HepG2 (cell line): ENCODE data around the gene ATG4B. TPM values are rescaled to one million over a fixed set of nuclear protein-coding genes. Genes with fewer than 3 reads are reported as not detected.

Experiments
- ATAC-seq: fragments of 200-7000 bp; cut with Tn5 transposase; 3 replicates; pipeline ENCODE4 v1.9.1; 2020; ENCODE audit warnings: mild to moderate bottlenecking, moderate library complexity
- BruUV-seq: library from RNA; stranded (reverse); fragments of 400-500 nt; replicated peaks from 2 replicates; lab custom pipeline; 2021; lab: Mats Ljungman, UMichigan
- CTCF ChIA-PET: fragments of 300-600 bp; formaldehyde crosslinking; extraction: SDS; loops from one replicate; lab custom pipeline; 2021; ENCODE audit warnings: low total read pairs, inconsistent platforms, low intra/inter-chr PET ratio; lab: Yijun Ruan, JAX
- POLR2A ChIA-PET: fragments of 350-600 bp; sonication (Branson Sonifier 250); formaldehyde crosslinking; loops from one replicate; lab custom pipeline; 2020; ENCODE audit warnings: antibody characterized with exemption, inconsistent platforms; lab: Yijun Ruan, JAX
- DNase-seq: peaks from one replicate; pipeline ENCODE4 v3.0.0-alpha.2; 2015; ENCODE audit warnings: low spot score
- FAIRE-seq: peaks from 3 replicates; lab custom pipeline; 2011; peaks lifted over from hg19 to GRCh38; lab: Jason Lieb, UNC
- H2AFZ ChIP-seq: one replicate; pipeline ENCODE4 v1.6.1; 2011; ENCODE audit warnings: low read length, inconsistent platforms
- H3K27ac ChIP-seq: fragments of 300-600 bp; 3 replicates; pipeline ENCODE4 v1.8.0; 2011; ENCODE audit warnings: mixed run types, mild to moderate bottlenecking, mixed read lengths, low read length, inconsistent platforms; ENCODE audit not compliant: insufficient read depth; ENCODE audit errors: extremely low read length
- H3K27me3 ChIP-seq, 2 experiments: fragments of 200-600 bp in 1 of 2; 2 replicates in 1 of 2; 3 replicates in 1 of 2; pipeline versions ENCODE4 v1.6.0 to v1.8.0; 2011; ENCODE audit warnings: low read length in 2 of 2, mild to moderate bottlenecking in 2 of 2, moderate library complexity in 2 of 2, inconsistent platforms in 1 of 2; ENCODE audit not compliant: insufficient read depth in 2 of 2, control insufficient read depth in 1 of 2
- H3K36me3 ChIP-seq, 2 experiments: fragments of 200-600 bp in 1 of 2; replicated peaks in 1 of 2; 2 replicates in 1 of 2; 3 replicates in 1 of 2; pipeline versions ENCODE4 v1.5.1 to v1.8.0; 2011; ENCODE audit warnings: low read length in 2 of 2, inconsistent platforms in 1 of 2; ENCODE audit not compliant: insufficient read depth in 2 of 2, control insufficient read depth in 1 of 2
- H3K4me1 ChIP-seq: 2 replicates; pipeline ENCODE4 v1.5.1; 2012; ENCODE audit warnings: low read length, inconsistent platforms; ENCODE audit not compliant: insufficient read depth
- H3K4me2 ChIP-seq: 2 replicates; pipeline ENCODE4 v1.6.0; 2011; ENCODE audit warnings: low read depth, low read length, inconsistent platforms
- H3K4me3 ChIP-seq, 3 experiments: fragments of 200-600 bp in 1 of 3; sonication (generic), shearing (Covaris generic) in 1 of 3; replicated peaks in 1 of 3; 2 replicates each; pipeline ENCODE4 v1.5.1; 2011 to 2016; ENCODE audit warnings: low read length in 3 of 3, inconsistent platforms in 2 of 3, low read depth in 2 of 3, mild to moderate bottlenecking in 2 of 3, control low read depth in 1 of 3, mixed read lengths in 1 of 3; ENCODE audit not compliant: insufficient read depth in 1 of 3
- H3K79me2 ChIP-seq: one replicate; pipeline ENCODE4 v1.6.1; 2011; ENCODE audit warnings: low read length, inconsistent platforms; ENCODE audit not compliant: insufficient read depth
- H3K9ac ChIP-seq: 2 replicates; pipeline ENCODE4 v1.6.0; 2011; ENCODE audit warnings: mild to moderate bottlenecking, low read depth, low read length, inconsistent platforms; ENCODE audit not compliant: insufficient read depth
- H3K9me3 ChIP-seq: 2 replicates; pipeline ENCODE4 v1.5.1; 2012; ENCODE audit warnings: mild to moderate bottlenecking, low read length
- H4K20me1 ChIP-seq: 2 replicates; pipeline ENCODE4 v1.6.0; 2011; ENCODE audit warnings: inconsistent platforms, mild to moderate bottlenecking, low read length, moderate library complexity; ENCODE audit not compliant: insufficient read depth
- ELF3 ChIP-seq: IDR thresholded peaks from 2 replicates; pipeline ENCODE4 v1.6.1; 2016; ENCODE audit warnings: missing genetic modification reagents, missing compliant biosample characterization
- HBP1 ChIP-seq: IDR thresholded peaks from 2 replicates; pipeline ENCODE4 v1.6.1; 2016; ENCODE audit warnings: low read depth, control low read depth
- HOXA5 ChIP-seq: sonication (generic); formaldehyde crosslinking; IDR thresholded peaks from 2 replicates; pipeline ENCODE4 v1.4.0; 2020; ENCODE audit warnings: missing genetic modification reagents
- ISL2 ChIP-seq: sonication (generic); formaldehyde crosslinking; IDR thresholded peaks from 2 replicates; pipeline ENCODE4 v1.5.0; 2020; ENCODE audit warnings: missing genetic modification reagents
- MBD4 ChIP-seq: IDR thresholded peaks from 2 replicates; pipeline ENCODE4 v1.6.1; 2012; ENCODE audit warnings: low read length, inconsistent platforms, borderline replicate concordance
- MLXIP ChIP-seq: sonication (generic); formaldehyde crosslinking; IDR thresholded peaks from 2 replicates; pipeline ENCODE4 v1.9.0; 2021; ENCODE audit warnings: missing genetic modification reagents, borderline replicate concordance
- MXI1 ChIP-seq: IDR thresholded peaks from 3 replicates; pipeline ENCODE4 v1.6.1; 2012; ENCODE audit warnings: low read depth, low read length, inconsistent platforms, borderline replicate concordance
- PRPF4 ChIP-seq: fragments of 200-400 bp; formaldehyde crosslinking; IDR thresholded peaks from 2 replicates; pipeline ENCODE4 v1.6.1; 2016; ENCODE audit warnings: low read length, low read depth; ENCODE audit not compliant: poor library complexity, severe bottlenecking
- SNAI1 ChIP-seq: sonication (generic); formaldehyde crosslinking; IDR thresholded peaks from 2 replicates; pipeline ENCODE4 v1.5.0; 2020; ENCODE audit warnings: mild to moderate bottlenecking, missing genetic modification reagents, borderline replicate concordance
- TAF15 ChIP-seq: fragments of 200-400 bp; formaldehyde crosslinking; IDR thresholded peaks from one replicate; pipeline ENCODE4 v1.6.1; 2018; ENCODE audit warnings: mild to moderate bottlenecking, low read depth, low read length; ENCODE audit not compliant: poor library complexity, severe bottlenecking
- TCF12 ChIP-seq, 2 experiments: fragments of 450-650 bp in 1 of 2; sonication (generic) in 1 of 2; formaldehyde crosslinking in 1 of 2; IDR thresholded peaks; 2 replicates each; pipeline versions ENCODE4 v1.6.1 to v1.8.0; 2017 to 2022; ENCODE audit warnings: antibody characterized with exemption in 1 of 2, mild to moderate bottlenecking in 1 of 2, missing genetic modification reagents in 1 of 2, moderate library complexity in 1 of 2
- ZBTB14 ChIP-seq: sonication (generic); formaldehyde crosslinking; IDR thresholded peaks from 2 replicates; pipeline ENCODE4 v1.4.0; 2020; ENCODE audit warnings: missing genetic modification reagents
- ZBTB20 ChIP-seq: sonication (generic); formaldehyde crosslinking; IDR thresholded peaks from 2 replicates; pipeline ENCODE4 v1.8.1; 2023; ENCODE audit warnings: missing genetic modification reagents, low read depth, mild to moderate bottlenecking, borderline replicate concordance
- ZNF225 ChIP-seq: sonication (generic); formaldehyde crosslinking; IDR thresholded peaks from 2 replicates; pipeline ENCODE4 v1.4.0; 2020; ENCODE audit warnings: mild to moderate bottlenecking, missing genetic modification reagents
- ZNF3 ChIP-seq: IDR thresholded peaks from 2 replicates; pipeline ENCODE4 v1.7.0; 2017; ENCODE audit warnings: inconsistent platforms
- ZSCAN22 ChIP-seq: sonication (generic); formaldehyde crosslinking; IDR thresholded peaks from 2 replicates; pipeline ENCODE4 v1.4.0; 2020; ENCODE audit warnings: mild to moderate bottlenecking, missing genetic modification reagents
- ZSCAN5A ChIP-seq: sonication (generic); formaldehyde crosslinking; IDR thresholded peaks from 2 replicates; pipeline ENCODE4 v1.8.0; 2022; ENCODE audit warnings: mild to moderate bottlenecking, missing genetic modification reagents, borderline replicate concordance
- WGBS: methylation state at CpG from one replicate; pipeline ENCODE4 v1.1.6; 2017; ENCODE audit warnings: low lambda C conversion rate; 5-methylcytosine and 5-hydroxymethylcytosine counted together
- in situ Hi-C: cut with HindIII; loops from 2 replicates; pipeline ENCODE4 v1.10.0; 2017; ENCODE audit warnings: low pct_unique_long_range_greater_than_20kb; ENCODE audit not compliant: extremely low pct_ligation_motif_present
- intact Hi-C: fragments of 100-400 bp; cut with micrococcal nuclease; formaldehyde crosslinking; loops from one replicate; pipeline ENCODE4 v1.10.0; 2022; ENCODE audit not compliant: unreplicated experiment
- polyA plus RNA-seq, 8 experiments: library from polyadenylated mRNA; depleted of rRNA in 3 of 8; stranded (reverse) in 7 of 8; unstranded in 1 of 8; fragments of >200 nt; fragmentation: Illumina TruSeq in 4 of 8; extraction: Trizol in 4 of 8; gene quantifications; 2 replicates each; pipeline versions ENCODE4 v1.2.1 to v1.2.3, GENCODE V29; 2011 to 2016; ENCODE audit warnings: low read depth in 4 of 8, missing spikeins in 1 of 8, mixed read lengths in 1 of 8; ENCODE audit not compliant: insufficient read depth in 1 of 8
- total RNA-seq, 5 experiments: library from RNA; depleted of rRNA; stranded (reverse); fragments of >200 nt; fragmentation: Illumina TruSeq; extraction: Trizol; gene quantifications; 2 replicates each; pipeline ENCODE4 v1.2.3, GENCODE V29; 2016; ENCODE audit warnings: low read depth in 1 of 5

The ATG4B gene
- total and polyA plus RNA-seq, 2 of the 13 experiments (the other 11 are each of a cell fraction or from before 2014, with no cell fraction given), result 95.5 to 239 TPM

DNA sequence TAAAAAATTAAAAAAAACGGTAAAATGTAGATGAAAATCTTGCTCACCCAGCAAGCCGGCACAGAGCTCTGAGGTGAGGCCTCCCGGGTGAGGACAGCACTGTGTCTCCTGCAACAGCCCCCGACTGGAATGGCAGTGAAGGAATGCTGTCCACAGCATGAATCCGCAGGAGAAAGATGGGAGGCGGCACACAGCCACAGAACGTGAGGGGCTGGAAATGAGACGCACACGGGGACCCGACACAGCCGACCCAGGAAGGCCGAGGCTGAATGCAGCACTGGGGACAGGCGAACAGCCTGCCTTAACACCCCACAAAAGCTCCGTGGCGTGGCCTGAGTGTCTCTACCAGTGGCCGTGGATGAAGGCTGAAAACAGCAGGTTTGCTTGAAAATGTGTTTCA lies 44.2 kb upstream of the ATG4B start:
- in situ Hi-C loops, result no loop called here
- 96% methylated on average over 16 of the region's 16 CpGs for WGBS
- Histone ChIP-seq H2AFZ (no peak overlapping the region), H3K4me3 (no peak overlapping the region), H4K20me1 (no peaks in the 10 kb centered on the region), H3K4me2 (no peak overlapping the region), H3K4me1 (no peaks in the 10 kb centered on the region), H3K27me3 (no peaks in the 10 kb centered on the region), H3K9ac (no peak overlapping the region), H3K27ac (no peak overlapping the region), H3K36me3 (peaks cover 30 to 56% of the 10 kb centered on the region in 2 experiments; a peak in 4 of 5 replicates), H3K9me3 (no peaks in the 10 kb centered on the region), H3K79me2 (no peaks in the 10 kb centered on the region)
- intact Hi-C loops, result no loop called here
- FAIRE-seq (no peak), DNase-seq (no peak), ATAC-seq (no peak)
- ChIA-PET POLR2A (no interaction called here), CTCF (no interaction called here)
- BruUV-seq, result no TSS peak
- no peak for TF ChIP-seq ZSCAN22 (CRISPR knock-in tag)
- TF ChIP-seq TAF15, result no peak
- TF ChIP-seq ZNF225 (CRISPR knock-in tag), result no peak
- no peak for TF ChIP-seq ZBTB20
- no peak for TF ChIP-seq HBP1
- no peak for TF ChIP-seq ISL2 (CRISPR knock-in tag)
- TF ChIP-seq ZNF3 (CRISPR knock-in tag), result no peak
- TF ChIP-seq HOXA5 (CRISPR knock-in tag), result no peak
- TF ChIP-seq PRPF4, result no peak
- TF ChIP-seq MXI1, result no peak
- TF ChIP-seq SNAI1, result no peak
- no peak for TF ChIP-seq TCF12 (IDR thresholded peaks at IDR 0.05)
- no peak for TF ChIP-seq TCF12 (CRISPR knock-in tag; IDR thresholded peaks at IDR 0.05)
- TF ChIP-seq ZBTB14 (CRISPR knock-in tag), result no peak
- TF ChIP-seq MBD4, result no peak
- no peak for TF ChIP-seq ZSCAN5A (CRISPR knock-in tag)
- TF ChIP-seq MLXIP (CRISPR knock-in tag), result no peak
- TF ChIP-seq ELF3 (CRISPR knock-in tag), result no peak
